BLaER1 (cell line): ENCODE results near the gene EXOSC9.

Experiments used
- H3K27ac ChIP-seq: shearing (Covaris generic); formaldehyde crosslinking; 2 replicates; pipeline ENCODE4 v1.8.1; 2022
- H3K27me3 ChIP-seq: shearing (Covaris generic); formaldehyde crosslinking; 2 replicates; pipeline ENCODE4 v1.8.1; 2022
- H3K36me3 ChIP-seq: shearing (Covaris generic); formaldehyde crosslinking; 2 replicates; pipeline ENCODE4 v1.8.1; 2022
- H3K4me1 ChIP-seq: shearing (Covaris generic); formaldehyde crosslinking; 2 replicates; pipeline ENCODE4 v1.8.1; 2022
- H3K4me2 ChIP-seq: shearing (Covaris generic); formaldehyde crosslinking; 2 replicates; pipeline ENCODE4 v1.8.1; 2022
- H3K4me3 ChIP-seq: shearing (Covaris generic); formaldehyde crosslinking; 2 replicates; pipeline ENCODE4 v1.8.1; 2022
- H3K9ac ChIP-seq: shearing (Covaris generic); formaldehyde crosslinking; 2 replicates; pipeline ENCODE4 v1.8.1; 2022
- H3K9me3 ChIP-seq: shearing (Covaris generic); formaldehyde crosslinking; 2 replicates; pipeline ENCODE4 v1.8.1; 2022
- H4K20me1 ChIP-seq: shearing (Covaris generic); formaldehyde crosslinking; 2 replicates; pipeline ENCODE4 v1.8.1; 2022
- Cebpa-rat ChIP-seq: shearing (Covaris generic); IDR thresholded peaks from 2 replicates; pipeline ENCODE4 v1.8.1; 2022

Gene EXOSC9

GRCh38 chr4:121851354-121851753 lies 50.2 kb downstream of the EXOSC9 start:
- Histone ChIP-seq H3K27me3 (no peaks in the 10 kb centered on the region), H3K9ac (no peak overlapping the region), H3K27ac (no peak overlapping the region), H4K20me1 (no peaks in the 10 kb centered on the region), H3K4me1 (no peaks in the 10 kb centered on the region), H3K36me3 (peaks cover 14% of the 10 kb centered on the region), H3K4me2 (no peak overlapping the region), H3K9me3 (no peaks in the 10 kb centered on the region), H3K4me3 (no peak overlapping the region)
- TF ChIP-seq Cebpa-rat = no peak

DNA sequence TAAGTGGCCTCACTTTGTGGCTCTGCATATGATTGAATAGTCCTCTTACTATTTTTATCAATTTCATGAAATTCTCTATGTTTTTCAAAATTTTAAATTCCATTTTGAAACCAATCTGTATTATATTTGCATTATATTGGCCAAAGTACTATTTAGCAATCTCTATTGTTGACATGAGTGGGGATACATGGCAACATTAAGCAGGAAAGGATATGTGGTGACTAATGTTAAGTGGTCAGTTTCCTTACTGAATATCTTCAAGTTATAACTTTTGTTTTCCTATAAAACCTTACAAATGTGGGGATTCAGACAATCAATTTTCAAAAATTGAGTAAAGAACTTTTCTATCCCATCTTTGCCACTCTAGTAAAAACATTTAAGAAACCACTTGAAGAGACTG lies 59.0 kb downstream of the EXOSC9 start:
- Histone ChIP-seq H3K4me1 (no peaks in the 10 kb centered on the region), H3K4me2 (no peak overlapping the region), H3K9me3 (no peaks in the 10 kb centered on the region), H3K27me3 (no peaks in the 10 kb centered on the region), H3K27ac (no peak overlapping the region), H3K4me3 (no peak overlapping the region), H3K9ac (no peak overlapping the region), H3K36me3 (peaks cover 17% of the 10 kb centered on the region), H4K20me1 (no peaks in the 10 kb centered on the region)
- no peak for TF ChIP-seq Cebpa-rat

DNA sequence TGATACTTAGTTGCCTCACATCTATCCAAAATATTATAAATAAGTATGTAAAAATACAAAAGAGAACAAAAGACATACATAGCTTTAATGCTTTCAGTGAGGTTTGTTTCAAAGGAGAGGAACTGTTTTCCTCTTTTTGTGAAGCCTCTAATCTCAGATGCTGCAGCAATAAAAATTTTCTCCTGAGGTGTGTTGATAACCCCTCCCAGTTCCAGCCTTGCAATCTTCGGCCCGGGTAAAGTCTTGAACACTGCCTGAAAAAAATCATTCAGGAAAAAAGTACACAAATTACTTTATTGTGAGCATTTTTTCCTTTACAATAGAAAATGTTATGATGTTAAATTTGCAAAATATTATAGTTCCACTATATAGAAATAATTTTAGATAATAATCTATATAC lies 60.3 kb downstream of the EXOSC9 start:
- no peak overlapping the region for H3K9ac ChIP-seq
- peaks cover 26% of the 10 kb centered on the region for H3K36me3 ChIP-seq
- H3K9me3 ChIP-seq = no peaks in the 10 kb centered on the region
- no peak for TF ChIP-seq Cebpa-rat
- no peak overlapping the region for H3K4me2 ChIP-seq
- H4K20me1 ChIP-seq = no peaks in the 10 kb centered on the region
- H3K4me3 ChIP-seq = no peak overlapping the region
- no peaks in the 10 kb centered on the region for H3K27me3 ChIP-seq
- H3K4me1 ChIP-seq = no peaks in the 10 kb centered on the region
- no peak overlapping the region for H3K27ac ChIP-seq

GRCh38 chr4:121863799-121864198 lies 62.7 kb downstream of the EXOSC9 start:
- Histone ChIP-seq H3K36me3 (peaks cover 20% of the 10 kb centered on the region), H3K27me3 (no peaks in the 10 kb centered on the region), H4K20me1 (no peaks in the 10 kb centered on the region), H3K9ac (no peak overlapping the region), H3K4me1 (0 out of 2 replicates have a peak, but pooled peaks cover under 1% of the 10 kb centered on the region), H3K27ac (no peak overlapping the region), H3K4me3 (no peak overlapping the region), H3K9me3 (no peaks in the 10 kb centered on the region), H3K4me2 (no peak overlapping the region)
- TF ChIP-seq Cebpa-rat = no peak
